CD4-positive, alpha-beta T cell treated with Interleukin-2 at 100 ng/mL for 4 hours (primary cell): Measurements from ENCODE around the gene KRT222.
A peak's percentile ranks its signal among the peaks of the same experiment; 100 is the strongest.

ENCODE experiments used
- DNase-seq: peaks from one replicate; pipeline ENCODE4 v3.0.0-alpha.2; 2020; ENCODE audit warnings: low spot score

The KRT222 gene

DNA sequence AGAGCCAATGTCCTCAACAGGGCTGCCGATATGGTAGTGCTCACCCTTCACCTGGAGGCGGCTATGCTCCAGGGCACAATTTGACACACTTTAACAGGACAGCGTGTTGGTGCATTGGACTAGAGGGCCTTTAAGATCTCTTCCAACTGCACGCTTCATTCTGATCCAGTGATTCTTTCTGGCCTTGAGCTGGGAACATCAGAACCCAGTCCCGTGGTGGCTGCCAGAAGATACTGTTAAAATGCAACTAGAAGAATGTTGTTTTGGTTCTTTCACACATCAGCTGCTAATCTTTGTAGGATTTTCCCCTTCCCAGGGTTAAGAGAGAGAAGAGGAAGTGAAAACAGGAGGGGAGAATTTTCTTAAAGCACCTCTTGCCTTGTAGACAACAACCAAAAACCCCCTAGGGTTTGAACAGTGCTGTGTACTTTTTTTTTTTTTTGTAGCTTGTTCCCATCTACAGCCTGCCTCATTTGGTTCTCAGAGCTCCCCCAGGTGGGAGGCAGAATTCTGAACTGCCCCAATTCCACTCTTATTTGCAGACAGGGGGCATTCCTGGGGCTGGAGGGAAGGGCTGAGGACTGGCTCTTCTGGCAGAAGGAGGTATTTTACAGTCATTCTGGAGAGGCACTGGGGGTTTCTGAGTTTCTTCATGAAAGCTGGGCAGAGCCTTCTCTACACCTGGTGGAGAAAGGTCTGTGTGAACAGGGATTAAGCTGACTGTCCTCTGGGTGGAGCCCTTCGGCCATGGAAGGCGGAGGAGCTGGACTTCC lies 49.7 kb downstream of the KRT222 start:
- peak; percentile 58 for DNase-seq

GRCh38 chr17:40614431-40615067 lies 50.4 kb downstream of the KRT222 start:
- no peak for DNase-seq

GRCh38 chr17:40613467-40614154 lies 51.4 kb downstream of the KRT222 start:
- no peak for DNase-seq

DNA sequence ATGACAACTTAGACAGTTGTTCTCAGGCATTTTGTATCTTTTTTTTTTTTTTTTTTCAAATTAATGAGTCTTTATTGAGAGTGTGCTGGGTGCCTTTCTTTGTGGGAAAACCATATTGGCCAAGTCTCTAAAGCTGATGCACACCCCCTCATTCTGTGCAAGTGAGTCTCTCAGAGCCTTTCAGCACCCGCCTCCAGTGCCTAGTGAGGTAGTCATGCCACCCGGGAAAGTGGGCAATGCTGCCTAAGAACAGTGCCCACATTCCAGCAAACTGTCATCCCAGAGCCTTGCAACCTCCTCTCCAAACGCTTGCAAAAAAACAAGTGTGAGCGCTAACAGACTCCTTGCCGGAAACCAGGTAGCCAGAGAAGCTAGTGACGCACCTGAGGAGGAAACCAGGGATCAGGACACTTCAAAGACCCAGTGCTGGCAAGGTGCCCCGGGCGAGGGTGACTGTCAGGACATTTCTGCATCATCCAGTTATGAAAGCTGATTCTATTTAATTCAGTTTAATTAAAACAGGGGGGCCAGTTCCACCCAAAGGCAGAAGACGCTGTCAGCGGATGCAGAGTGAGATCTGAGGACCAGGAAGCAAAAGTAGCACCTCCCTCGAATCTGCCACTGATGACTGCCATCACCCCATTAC lies 52.3 kb downstream of the KRT222 start:
- DNase-seq: peak; percentile 88

GRCh38 chr17:40611840-40612474 lies 53.0 kb downstream of the KRT222 start:
- peak; percentile 43 for DNase-seq

GRCh38 chr17:40610359-40610758 lies 54.6 kb downstream of the KRT222 start:
- DNase-seq: peak; percentile 85

DNA sequence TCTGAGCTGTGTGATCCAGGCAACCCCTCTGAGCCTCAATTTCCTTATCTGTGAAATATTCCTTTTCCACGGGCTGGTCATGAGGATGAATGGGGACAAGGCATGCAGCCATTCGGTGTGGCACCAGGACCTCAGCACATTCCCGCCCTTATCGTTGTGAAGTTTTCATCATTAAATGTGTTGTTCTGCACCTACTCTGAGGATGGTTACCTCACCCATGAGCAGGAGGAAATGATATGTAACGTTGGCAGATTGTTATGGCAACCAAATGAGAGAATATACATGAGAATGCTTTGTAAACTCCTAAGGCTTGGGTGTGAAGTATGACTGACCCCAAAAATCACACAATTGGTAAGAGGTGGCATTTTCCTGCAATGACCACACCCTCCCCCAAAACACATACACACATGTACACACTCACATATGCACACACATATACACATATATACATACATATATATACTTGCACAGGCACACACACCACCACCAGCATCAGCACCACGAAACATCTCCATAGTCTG lies 56.9 kb downstream of the KRT222 start:
- peak; percentile 90 for DNase-seq

DNA sequence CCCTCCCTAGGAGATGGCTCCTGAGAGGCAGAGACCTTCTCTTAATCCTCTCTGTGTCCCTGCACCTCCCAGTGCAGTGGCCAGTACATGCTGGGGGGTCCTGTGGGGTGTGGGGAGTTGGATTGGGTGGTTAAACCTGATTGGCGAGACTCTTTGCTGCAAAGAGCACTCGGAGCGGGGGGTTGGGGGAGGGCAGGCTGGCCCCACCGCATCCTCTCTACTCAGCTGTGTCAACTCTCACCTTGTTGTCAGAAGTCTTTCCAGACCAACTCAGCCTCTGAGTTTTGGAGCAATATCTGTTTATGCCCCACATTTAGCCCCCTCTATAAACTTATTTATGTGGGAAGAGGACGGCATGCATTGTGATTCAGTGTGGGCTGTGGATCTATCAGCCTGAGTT lies 57.3 kb downstream of the KRT222 start:
- peak; percentile 73 for DNase-seq

DNA sequence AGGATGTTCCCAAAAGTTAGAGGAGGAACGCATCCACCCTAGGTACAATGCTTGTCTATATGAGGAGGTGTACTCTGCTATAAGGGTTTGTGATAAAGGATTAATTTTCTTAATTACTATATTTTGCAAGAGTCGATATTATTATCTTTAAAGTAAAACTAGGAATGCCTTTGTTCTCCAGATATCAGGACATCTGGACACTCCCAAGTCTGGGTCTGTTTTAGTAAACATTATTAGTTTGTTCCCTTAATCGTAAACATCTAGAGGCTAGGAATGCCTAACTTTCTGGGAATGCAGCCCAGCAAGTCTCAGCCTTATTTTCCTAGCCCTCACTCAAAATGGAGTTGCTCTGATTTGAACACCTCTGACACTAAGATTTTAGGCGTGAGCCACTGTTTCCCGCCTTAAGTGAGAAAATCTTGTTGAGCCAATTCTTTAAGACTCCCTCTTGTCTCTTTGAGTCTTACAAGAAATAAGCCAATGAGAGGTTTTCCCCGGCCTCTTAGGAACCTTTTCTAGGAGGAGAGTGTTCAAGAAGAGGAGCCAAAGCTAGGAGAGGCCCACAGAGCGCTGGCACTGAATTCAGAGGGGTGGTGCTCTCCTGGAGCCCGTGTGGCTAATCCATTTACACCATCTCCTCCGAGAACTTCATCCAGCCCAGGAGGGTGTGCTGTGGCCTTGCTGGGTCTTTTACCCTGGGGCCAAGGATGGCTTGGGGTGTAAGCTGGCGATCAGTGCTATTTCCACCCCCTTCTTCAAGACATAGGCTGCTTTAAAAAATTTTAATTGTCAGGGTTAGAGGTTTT lies 58.2 kb downstream of the KRT222 start:
- DNase-seq: no peak

DNA sequence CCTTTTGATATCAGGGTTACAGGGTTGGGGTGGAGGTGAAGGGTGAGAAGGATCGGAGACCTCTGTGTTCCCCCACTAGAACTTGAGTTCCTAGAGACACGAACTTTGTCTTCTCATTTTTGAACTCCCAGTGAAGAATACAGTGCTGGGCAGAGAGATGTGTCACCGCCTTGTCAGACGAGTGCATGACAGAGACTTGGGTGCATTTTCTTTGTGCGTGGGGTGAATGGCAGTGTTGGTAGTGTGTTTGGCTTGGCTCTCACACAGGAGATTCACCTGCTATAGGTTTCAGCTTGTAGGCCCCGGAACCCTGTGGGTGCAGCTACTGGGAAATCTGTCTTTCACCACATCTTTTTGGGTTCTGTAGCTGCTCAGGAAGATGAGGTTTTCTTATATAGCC lies 59.7 kb downstream of the KRT222 start:
- DNase-seq: peak; percentile 93
